Neuronal stem cell (in vitro differentiated cells): ENCODE results near the gene MVP.
"Not testable (repeated sequence)": the region's sequence is repeated elsewhere in the genome, so short reads cannot be mapped to it uniquely, and the experiment has no call there.

Experiments used
- DNase-seq: peaks from one replicate; pipeline ENCODE4 v3.0.0-alpha.2; 2013; ENCODE audit warnings: low spot score
- H2AFZ ChIP-seq: one replicate; pipeline ENCODE4 v1.6.1; 2013; ENCODE audit warnings: mild to moderate bottlenecking, low read length, inconsistent platforms
- H2AK5ac ChIP-seq: 2 replicates; pipeline ENCODE4 v1.6.1; 2013; ENCODE audit warnings: low read depth, mild to moderate bottlenecking, inconsistent platforms, low read length, moderate library complexity, mixed read lengths
- H2BK120ac ChIP-seq: 2 replicates; pipeline ENCODE4 v1.6.1; 2013; ENCODE audit warnings: low read depth, mild to moderate bottlenecking, inconsistent platforms, low read length, moderate library complexity, mixed read lengths
- H2BK12ac ChIP-seq: one replicate; pipeline ENCODE4 v1.6.1; 2013; ENCODE audit warnings: low read length, inconsistent platforms
- H2BK15ac ChIP-seq: 2 replicates; pipeline ENCODE4 v1.6.1; 2013; ENCODE audit warnings: mild to moderate bottlenecking, low read length, inconsistent platforms, mixed read lengths
- H2BK5ac ChIP-seq: one replicate; pipeline ENCODE4 v1.6.1; 2013; ENCODE audit warnings: inconsistent platforms, mild to moderate bottlenecking, low read length, moderate library complexity
- H3K14ac ChIP-seq: one replicate; pipeline ENCODE4 v1.6.1; 2013; ENCODE audit warnings: low read length, inconsistent platforms
- H3K18ac ChIP-seq: 2 replicates; pipeline ENCODE4 v1.6.1; 2013; ENCODE audit warnings: low read length, inconsistent platforms
- H3K23ac ChIP-seq: 2 replicates; pipeline ENCODE4 v1.6.1; 2013; ENCODE audit warnings: low read depth, mild to moderate bottlenecking, mixed read lengths, low read length, inconsistent platforms; ENCODE audit not compliant: poor library complexity
- H3K27ac ChIP-seq: replicated peaks from 3 replicates; pipeline ENCODE4 v1.5.1; 2013; ENCODE audit warnings: low read length, inconsistent platforms
- H3K27me3 ChIP-seq, 3 experiments: 2 replicates each; pipeline ENCODE4 v1.6.1; 2013; ENCODE audit warnings: low read length in 3 of 3, mild to moderate bottlenecking in 2 of 3, inconsistent platforms in 1 of 3, low read depth in 1 of 3, mixed read lengths in 1 of 3, moderate library complexity in 1 of 3; ENCODE audit not compliant: control insufficient read depth in 3 of 3, insufficient read depth in 3 of 3
- H3K36me3 ChIP-seq, 2 donors: replicated peaks in 1 of 2; 2 replicates each; pipeline ENCODE4 v1.6.1; 2013; ENCODE audit warnings: low read length in 2 of 2; ENCODE audit not compliant: control insufficient read depth in 2 of 2, insufficient read depth in 2 of 2
- H3K4ac ChIP-seq: 2 replicates; pipeline ENCODE4 v1.6.1; 2013; ENCODE audit warnings: inconsistent platforms, mild to moderate bottlenecking, low read length, moderate library complexity
- H3K4me1 ChIP-seq, 2 donors: 1 replicate in 1 of 2; 2 replicates in 1 of 2; pipeline ENCODE4 v1.6.1; 2013; ENCODE audit warnings: low read length in 2 of 2, low read depth in 1 of 2; ENCODE audit not compliant: control insufficient read depth in 2 of 2, insufficient read depth in 1 of 2
- H3K4me2 ChIP-seq: one replicate; pipeline ENCODE4 v1.6.1; 2013; ENCODE audit warnings: mild to moderate bottlenecking, low read length, inconsistent platforms; ENCODE audit not compliant: insufficient read depth, poor library complexity, severe bottlenecking
- H3K4me3 ChIP-seq, 2 donors: 2 replicates each; pipeline ENCODE4 v1.5.1; 2013; ENCODE audit warnings: low read length in 2 of 2, mild to moderate bottlenecking in 2 of 2, inconsistent platforms in 1 of 2, moderate library complexity in 1 of 2
- H3K79me1 ChIP-seq: one replicate; pipeline ENCODE4 v1.6.1; 2013; ENCODE audit warnings: low read depth, mild to moderate bottlenecking, inconsistent platforms, low read length, moderate library complexity
- H3K9ac ChIP-seq: one replicate; pipeline ENCODE4 v1.6.1; 2013; ENCODE audit warnings: mild to moderate bottlenecking, low read depth, low read length, inconsistent platforms; ENCODE audit not compliant: poor library complexity
- H3K9me3 ChIP-seq, 2 donors: replicated peaks in 1 of 2; 2 replicates each; pipeline versions ENCODE3 to v1.6.1; 2013; ENCODE audit warnings: low read length in 2 of 2, mild to moderate bottlenecking in 2 of 2, inconsistent platforms in 1 of 2, low read depth in 1 of 2, mixed read lengths in 1 of 2, moderate library complexity in 1 of 2; ENCODE audit not compliant: control insufficient read depth in 2 of 2, insufficient read depth in 1 of 2
- H4K8ac ChIP-seq: one replicate; pipeline ENCODE4 v1.6.1; 2013; ENCODE audit warnings: low read depth, mild to moderate bottlenecking, inconsistent platforms, low read length, moderate library complexity
- H4K91ac ChIP-seq: one replicate; pipeline ENCODE4 v1.6.1; 2013; ENCODE audit warnings: low read length, low read depth, mild to moderate bottlenecking, inconsistent platforms; ENCODE audit not compliant: poor library complexity
- WGBS, 2 donors: extraction: QIAGEN DNeasy Blood & Tissue Kit; methylation state at CpG; one replicate each; pipeline ENCODE4 v1.1.7; 2013; ENCODE audit warnings: missing lambda C conversion rate in 2 of 2, mixed read lengths in 1 of 2; ENCODE audit not compliant: insufficient read length in 2 of 2, insufficient replicate concordance in 1 of 2; ENCODE audit errors: extremely low coverage in 2 of 2; 5-methylcytosine and 5-hydroxymethylcytosine counted together

The MVP gene

DNA sequence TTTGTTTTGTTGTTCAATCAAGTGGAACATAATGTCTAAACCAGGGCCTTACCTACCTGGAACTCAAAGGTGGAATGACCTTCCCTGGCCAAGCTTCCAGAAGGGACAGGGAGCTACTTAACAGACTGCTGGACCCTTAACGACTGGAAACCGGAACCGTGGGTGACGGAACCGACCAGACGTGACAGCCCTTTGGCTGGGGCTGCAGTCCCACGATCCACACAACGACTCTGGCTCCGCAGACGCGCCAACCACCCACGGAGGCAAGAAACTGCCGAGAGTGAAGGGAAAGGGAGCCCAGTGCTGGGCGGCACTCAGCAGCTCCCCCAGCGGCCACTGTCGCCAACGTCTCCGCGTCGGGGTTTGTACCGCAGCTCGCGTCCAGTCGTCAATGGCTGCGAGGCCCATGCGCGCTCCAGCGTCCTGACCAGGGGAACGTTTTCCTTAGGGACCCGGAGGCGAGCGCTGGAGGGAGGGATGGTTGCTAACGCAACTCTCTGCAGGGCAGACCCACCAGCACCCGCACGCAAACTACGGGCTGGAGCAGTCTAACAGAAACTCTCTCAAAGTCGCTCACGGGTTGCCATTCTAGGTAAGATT, 35.3 kb upstream of the MVP start:
- peak overlapping the region in 1 of 2 donors; percentile 32 for H3K4me3 ChIP-seq
- H2BK12ac ChIP-seq: no peak overlapping the region
- no peak overlapping the region for H4K91ac ChIP-seq
- H4K8ac ChIP-seq: no peak overlapping the region
- no peak overlapping the region for H2AK5ac ChIP-seq
- no peak overlapping the region for H3K9ac ChIP-seq
- H2BK5ac ChIP-seq: no peak overlapping the region
- no peak overlapping the region for H3K23ac ChIP-seq
- no peak overlapping the region for H2BK15ac ChIP-seq
- no peak overlapping the region for H2BK120ac ChIP-seq
- H3K79me1 ChIP-seq: peaks cover 2% of the 10 kb centered on the region
- H3K27ac ChIP-seq: no peak overlapping the region
- H3K4ac ChIP-seq: no peak overlapping the region
- peak; percentile 48 for DNase-seq
- H3K18ac ChIP-seq: peak overlapping the region; percentile 68
- H3K9me3 ChIP-seq: no peaks in the 10 kb centered on the region
- H3K14ac ChIP-seq: no peak overlapping the region
- H3K27me3 ChIP-seq: peaks cover 0 to 14% (median 0%) of the 10 kb centered on the region in 3 experiments
- WGBS, 2 donors: no CpG with 5 or more reads among the region's 38 CpGs
- H2AFZ ChIP-seq: peak overlapping the region; percentile 60
- H3K4me2 ChIP-seq: peak overlapping the region; percentile 34
- H3K36me3 ChIP-seq: no peaks in the 10 kb centered on the region
- peaks cover 5 to 6% of the 10 kb centered on the region in 2 donors for H3K4me1 ChIP-seq

DNA sequence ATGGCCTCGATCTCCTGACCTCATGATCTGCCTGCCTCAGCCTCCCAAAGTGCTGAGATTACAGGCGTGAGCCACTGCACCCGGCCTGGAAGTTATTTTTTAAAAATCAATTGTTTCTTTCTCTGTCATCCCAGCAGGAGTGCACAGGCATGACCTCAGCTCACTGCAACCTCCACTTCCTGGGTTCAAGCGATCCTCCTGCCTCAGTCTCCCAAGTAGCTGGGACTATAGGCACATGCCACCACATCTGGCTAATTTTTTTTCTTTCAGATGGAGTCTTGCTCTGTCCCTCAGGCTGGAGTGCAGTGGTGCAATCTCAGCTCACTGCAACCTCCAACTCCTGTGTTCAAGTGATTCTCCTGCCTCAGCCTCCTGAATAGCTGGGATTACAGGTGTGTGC, 33.1 kb upstream of the MVP start:
- H2BK120ac ChIP-seq, H3K27me3 ChIP-seq, H3K23ac ChIP-seq, H3K14ac ChIP-seq, H2AK5ac ChIP-seq, H3K9me3 ChIP-seq, H2BK15ac ChIP-seq, H3K18ac ChIP-seq, H3K9ac ChIP-seq, H3K4ac ChIP-seq, DNase-seq, H3K27ac ChIP-seq, H3K79me1 ChIP-seq, H3K36me3 ChIP-seq, H2AFZ ChIP-seq, H3K4me2 ChIP-seq, H2BK12ac ChIP-seq, H4K8ac ChIP-seq, H3K4me3 ChIP-seq, H4K91ac ChIP-seq, H2BK5ac ChIP-seq: not testable (repeated sequence)
- WGBS, 2 donors: no CpG with 5 or more reads among the region's 4 CpGs
- H3K4me1 ChIP-seq: peaks cover 9 to 11% of the 10 kb centered on the region in 2 donors

DNA sequence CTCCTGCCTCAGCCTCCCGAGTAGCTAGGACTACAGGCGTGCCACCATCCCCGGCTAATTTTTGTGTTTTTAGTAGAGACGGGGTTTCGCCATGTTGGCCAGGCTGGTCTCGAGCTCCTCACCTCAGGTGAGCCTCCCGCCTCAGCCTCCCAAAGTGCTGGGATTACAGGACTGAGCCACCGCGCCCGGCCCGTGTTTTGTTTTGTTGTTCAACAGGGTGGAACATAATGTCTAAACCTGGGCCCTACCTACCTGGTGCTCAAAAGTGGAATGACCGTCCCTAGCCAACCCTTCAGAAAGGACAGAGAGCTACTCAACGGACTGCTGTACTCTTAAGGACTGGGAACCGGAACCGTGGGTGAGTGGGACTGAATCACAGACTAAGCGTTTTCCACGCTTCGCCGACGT, 30.5 kb upstream of the MVP start:
- Histone ChIP-seq H4K91ac (peak overlapping the region; percentile 60), H2BK12ac (peak overlapping the region; percentile 63), H3K36me3 (peaks cover 7 to 32% of the 10 kb centered on the region in 2 donors), H2BK120ac (peak overlapping the region; percentile 2), H3K4ac (peak overlapping the region; percentile 77), H3K9me3 (no peaks in the 10 kb centered on the region), H3K9ac (peak overlapping the region; percentile 95), H3K14ac (peak overlapping the region; percentile 40), H3K27me3 (no peaks in the 10 kb centered on the region), H2BK15ac (no peak overlapping the region), H3K23ac (peak overlapping the region; percentile 92), H2AFZ (peak overlapping the region; percentile 93), H3K4me2 (peak overlapping the region; percentile 93), H2BK5ac (peak overlapping the region; percentile 26), H2AK5ac (peak overlapping the region; percentile 77), H3K4me1 (peaks cover 10 to 11% of the 10 kb centered on the region in 2 donors), H4K8ac (peak overlapping the region; percentile 97), H3K4me3 (peak overlapping the region; percentile 75 to 77), H3K18ac (peak overlapping the region; percentile 97), H3K79me1 (peaks cover 4% of the 10 kb centered on the region), H3K27ac (peak overlapping the region; percentile 91)
- no CpG with 5 or more reads among the region's 20 CpGs for WGBS, 2 donors
- DNase-seq: no peak

DNA sequence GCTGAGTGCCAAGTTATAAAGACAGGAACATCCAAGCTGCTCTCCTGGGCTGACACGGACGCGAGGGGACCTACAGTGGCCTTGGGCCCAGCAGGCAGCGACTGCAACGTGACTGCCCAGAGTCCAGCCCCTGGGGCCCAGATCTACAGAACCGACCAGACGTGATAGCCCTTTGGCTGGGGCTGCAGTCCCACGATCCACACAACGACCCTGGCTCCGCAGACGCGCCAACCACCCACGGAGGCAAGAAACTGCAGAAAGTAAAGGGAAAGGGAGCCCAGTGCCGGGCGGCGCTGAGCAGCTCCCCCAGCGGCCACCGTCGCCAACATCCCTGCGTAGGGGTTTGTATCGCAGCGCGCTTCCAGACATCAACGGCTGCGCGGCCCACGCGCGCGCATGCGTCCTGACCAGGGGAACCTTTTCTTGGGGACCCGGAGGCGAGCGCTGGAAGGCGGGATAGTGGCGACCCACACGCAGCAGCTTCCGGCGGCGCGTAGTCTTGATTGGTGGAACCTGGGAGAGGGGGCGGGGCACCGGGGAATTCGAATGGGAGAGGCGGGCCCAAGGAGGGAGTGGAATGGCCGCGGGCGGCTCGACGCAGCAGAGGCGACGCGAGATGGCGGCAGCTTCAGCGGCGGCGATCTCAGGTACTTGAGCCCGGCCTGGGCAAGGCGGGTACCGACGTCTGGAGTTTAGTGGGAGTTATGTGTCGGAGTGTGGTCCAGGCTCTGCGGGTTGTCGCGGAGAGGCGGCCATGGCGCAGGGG, 29.9 kb upstream of the MVP start, which contains the start of gene KIF22:
TSS of gene KIF22 (plus strand) at position 569 of the 766 bp plus-strand sequence. CDS start at position 578, 9 bp downstream.
- WGBS, 2 donors: no CpG with 5 or more reads among the region's 67 CpGs
- Histone ChIP-seq H3K27ac (peak within 1 kb of the TSS; percentile 91), H3K4me2 (peak within 1 kb of the TSS; percentile 93)

More for the DNA sequence above, 29.9 kb upstream of the MVP start, which contains the start of gene KIF22:
- peak within 1 kb of the TSS; percentile 59 for H2BK15ac ChIP-seq
- peak within 1 kb of the TSS; percentile 87 for H2BK120ac ChIP-seq
- peaks cover 7 to 38% of the 10 kb centered on the region in 2 donors for H3K36me3 ChIP-seq
- peak within 1 kb of the TSS; percentile 81 for H2BK12ac ChIP-seq
- H2AK5ac ChIP-seq: peak within 1 kb of the TSS; percentile 93
- peaks cover 9 to 11% of the 10 kb centered on the region in 2 donors for H3K4me1 ChIP-seq
- H3K18ac ChIP-seq: peak within 1 kb of the TSS; percentile 97
- peak within 1 kb of the TSS; percentile 92 for H3K23ac ChIP-seq
- H3K9ac ChIP-seq: peak within 1 kb of the TSS; percentile 99
- peak within 1 kb of the TSS; percentile 87 for H3K14ac ChIP-seq
- peak within 1 kb of the TSS; percentile 97 for H4K8ac ChIP-seq
- no peaks in the 10 kb centered on the region for H3K9me3 ChIP-seq
- H2AFZ ChIP-seq: peak within 1 kb of the TSS; percentile 93
- H3K79me1 ChIP-seq: peaks cover 4% of the 10 kb centered on the region
- peak within 1 kb of the TSS; percentile 75 to 85 for H3K4me3 ChIP-seq
- peak within 1 kb of the TSS; percentile 60 for H4K91ac ChIP-seq
- peak within 1 kb of the TSS; percentile 77 for H3K4ac ChIP-seq
- H3K27me3 ChIP-seq: no peaks in the 10 kb centered on the region
- peak; percentile 99 for DNase-seq
- peak within 1 kb of the TSS; percentile 98 for H2BK5ac ChIP-seq
